Trophoblast cell (in vitro differentiated cells and primary cell): ENCODE results near the gene BAX.

ENCODE experiments used
- DNase-seq, 2 donors: peaks; one replicate each; pipeline ENCODE4 v3.0.0-alpha.2; 2016
- H2AFZ ChIP-seq: 2 replicates; pipeline ENCODE4 v1.6.1; 2013; ENCODE audit warnings: low read length, moderate library complexity, mild to moderate bottlenecking; ENCODE audit not compliant: insufficient read depth, poor library complexity
- H2AK5ac ChIP-seq: 2 replicates; pipeline ENCODE4 v1.6.1; 2013; ENCODE audit warnings: mild to moderate bottlenecking, low read length
- H2BK120ac ChIP-seq: 2 replicates; pipeline ENCODE4 v1.6.1; 2013; ENCODE audit warnings: low read length, mild to moderate bottlenecking, moderate library complexity; ENCODE audit not compliant: insufficient read depth, poor library complexity
- H2BK12ac ChIP-seq: 2 replicates; pipeline ENCODE4 v1.6.1; 2013; ENCODE audit warnings: mild to moderate bottlenecking, low read length, moderate library complexity
- H2BK5ac ChIP-seq: 2 replicates; pipeline ENCODE4 v1.6.1; 2013; ENCODE audit warnings: low read length, low read depth, moderate library complexity, mild to moderate bottlenecking; ENCODE audit not compliant: poor library complexity
- H3K14ac ChIP-seq: 2 replicates; pipeline ENCODE4 v1.6.1; 2013; ENCODE audit warnings: mild to moderate bottlenecking, low read length
- H3K18ac ChIP-seq: 2 replicates; pipeline ENCODE4 v1.6.1; 2013; ENCODE audit warnings: mild to moderate bottlenecking, low read length
- H3K23ac ChIP-seq: 2 replicates; pipeline ENCODE4 v1.6.1; 2013; ENCODE audit warnings: low read length
- H3K27ac ChIP-seq: 2 replicates; pipeline ENCODE4 v1.5.1; 2013; ENCODE audit warnings: low read depth, mild to moderate bottlenecking, inconsistent platforms, low read length, moderate library complexity
- H3K27me3 ChIP-seq: 2 replicates; pipeline ENCODE4 v1.6.1; 2013; ENCODE audit warnings: inconsistent platforms, mild to moderate bottlenecking, low read length, moderate library complexity; ENCODE audit not compliant: insufficient read depth
- H3K36me3 ChIP-seq, 2 experiments: 1 replicate in 1 of 2; 2 replicates in 1 of 2; pipeline ENCODE4 v1.6.1; 2013; ENCODE audit warnings: low read length in 2 of 2, mild to moderate bottlenecking in 2 of 2, moderate library complexity in 1 of 2; ENCODE audit not compliant: insufficient read depth in 2 of 2, control insufficient read depth in 1 of 2
- H3K4ac ChIP-seq: 2 replicates; pipeline ENCODE4 v1.6.1; 2013; ENCODE audit warnings: low read depth, mild to moderate bottlenecking, low read length, moderate library complexity
- H3K4me1 ChIP-seq, 2 experiments: 1 replicate in 1 of 2; 2 replicates in 1 of 2; pipeline ENCODE4 v1.6.1; 2013; ENCODE audit warnings: low read length in 2 of 2, mild to moderate bottlenecking in 2 of 2, moderate library complexity in 1 of 2; ENCODE audit not compliant: insufficient read depth in 2 of 2, control insufficient read depth in 1 of 2
- H3K4me2 ChIP-seq: 2 replicates; pipeline ENCODE4 v1.6.1; 2013; ENCODE audit warnings: inconsistent platforms, mild to moderate bottlenecking, low read length, moderate library complexity
- H3K4me3 ChIP-seq: 2 replicates; pipeline ENCODE4 v1.5.1; 2013; ENCODE audit warnings: mild to moderate bottlenecking, low read depth, low read length, inconsistent platforms
- H3K79me1 ChIP-seq: one replicate; pipeline ENCODE4 v1.6.1; 2013; ENCODE audit warnings: low read length
- H3K79me2 ChIP-seq: 2 replicates; pipeline ENCODE4 v1.6.1; 2013; ENCODE audit warnings: low read length, mild to moderate bottlenecking; ENCODE audit not compliant: control insufficient read depth, insufficient read depth, poor library complexity
- H3K9ac ChIP-seq: 2 replicates; pipeline ENCODE4 v1.6.1; 2013; ENCODE audit warnings: mild to moderate bottlenecking, low read length
- H3K9me3 ChIP-seq: 2 replicates; pipeline ENCODE4 v1.6.1; 2013; ENCODE audit warnings: low read depth, mild to moderate bottlenecking, control low read depth, inconsistent platforms, low read length; ENCODE audit not compliant: insufficient read depth
- H4K12ac ChIP-seq: 2 replicates; pipeline ENCODE4 v1.6.1; 2013; ENCODE audit warnings: low read depth, mild to moderate bottlenecking, low read length, moderate library complexity
- H4K8ac ChIP-seq: 2 replicates; pipeline ENCODE4 v1.6.1; 2013; ENCODE audit warnings: low read depth, mild to moderate bottlenecking, low read length, moderate library complexity
- H4K91ac ChIP-seq: one replicate; pipeline ENCODE4 v1.6.1; 2013; ENCODE audit warnings: low read depth, mild to moderate bottlenecking, low read length, moderate library complexity
- WGBS: extraction: QIAGEN DNeasy Blood & Tissue Kit; methylation state at CpG from one replicate; pipeline ENCODE4 v1.1.7; 2013; ENCODE audit warnings: missing lambda C conversion rate; ENCODE audit not compliant: insufficient read length, insufficient coverage; ENCODE audit errors: extremely low coverage; 5-methylcytosine and 5-hydroxymethylcytosine counted together

The BAX gene

GRCh38 chr19:48999481-49000325 is 45.0 kb downstream of the BAX start:
- Histone ChIP-seq H3K79me1 (no peaks in the 10 kb centered on the region), H3K9ac (no peak overlapping the region), H3K27me3 (no peaks in the 10 kb centered on the region), H4K12ac (no peak overlapping the region), H3K23ac (no peak overlapping the region), H3K27ac (no peak overlapping the region), H4K8ac (no peak overlapping the region), H4K91ac (no peak overlapping the region), H3K4me2 (no peak overlapping the region), H3K14ac (no peak overlapping the region), H3K18ac (no peak overlapping the region), H3K4me3 (no peak overlapping the region), H3K4ac (no peak overlapping the region), H2BK5ac (no peak overlapping the region), H3K79me2 (no peaks in the 10 kb centered on the region), H2AK5ac (no peak overlapping the region), H2BK12ac (no peak overlapping the region), H3K36me3 (peaks cover 18 to 19% of the 10 kb centered on the region in 2 experiments), H3K9me3 (no peaks in the 10 kb centered on the region), H2BK120ac (no peak overlapping the region), H3K4me1 (no peaks in the 10 kb centered on the region), H2AFZ (no peak overlapping the region)
- WGBS = no CpG with 5 or more reads among the region's 16 CpGs
- DNase-seq = peak; percentile 74 to 85

GRCh38 chr19:49004133-49004532 is 49.5 kb downstream of the BAX start:
- Histone ChIP-seq H3K36me3 (peaks cover 37 to 42% of the 10 kb centered on the region in 2 experiments), H3K79me2 (no peaks in the 10 kb centered on the region)
- no CpG with 5 or more reads among the region's 15 CpGs for WGBS

GRCh38 chr19:49004964-49005614 is 50.4 kb downstream of the BAX start:
- peaks cover 42 to 50% of the 10 kb centered on the region in 2 experiments for H3K36me3 ChIP-seq
- no peak overlapping the region for H2BK12ac ChIP-seq
- no peaks in the 10 kb centered on the region for H3K79me2 ChIP-seq
- WGBS = no CpG with 5 or more reads among the region's 7 CpGs
- no peak overlapping the region for H2BK120ac ChIP-seq
- H3K18ac ChIP-seq = no peak overlapping the region
- H3K27ac ChIP-seq = no peak overlapping the region
- no peak overlapping the region for H2AFZ ChIP-seq
- no peak overlapping the region for H3K4me3 ChIP-seq
- H3K4me2 ChIP-seq = no peak overlapping the region
- H3K9me3 ChIP-seq = no peaks in the 10 kb centered on the region
- no peak overlapping the region for H4K8ac ChIP-seq
- no peak overlapping the region for H4K91ac ChIP-seq
- H4K12ac ChIP-seq = no peak overlapping the region
- DNase-seq = no peak
- no peak overlapping the region for H3K14ac ChIP-seq
- no peak overlapping the region for H2BK5ac ChIP-seq
- no peak overlapping the region for H3K9ac ChIP-seq
- no peaks in the 10 kb centered on the region for H3K79me1 ChIP-seq
- no peak overlapping the region for H3K4ac ChIP-seq
- no peak overlapping the region for H3K23ac ChIP-seq
- H3K27me3 ChIP-seq = no peaks in the 10 kb centered on the region
- H3K4me1 ChIP-seq = no peaks in the 10 kb centered on the region
- no peak overlapping the region for H2AK5ac ChIP-seq

More at GRCh38 chr19:49004133-49004532, 49.5 kb downstream of the BAX start:
- H3K27ac ChIP-seq = no peak overlapping the region
- H3K4me3 ChIP-seq = no peak overlapping the region
- no peaks in the 10 kb centered on the region for H3K27me3 ChIP-seq
- no peak overlapping the region for H4K12ac ChIP-seq
- no peaks in the 10 kb centered on the region for H3K79me1 ChIP-seq
- H3K9me3 ChIP-seq = no peaks in the 10 kb centered on the region
- H3K14ac ChIP-seq = no peak overlapping the region
- no peak overlapping the region for H3K9ac ChIP-seq
- H4K8ac ChIP-seq = no peak overlapping the region
- H2BK120ac ChIP-seq = no peak overlapping the region
- H3K4me2 ChIP-seq = no peak overlapping the region
- H4K91ac ChIP-seq = no peak overlapping the region
- H3K23ac ChIP-seq = no peak overlapping the region
- H2BK12ac ChIP-seq = no peak overlapping the region
- no peak overlapping the region for H3K18ac ChIP-seq
- H2AFZ ChIP-seq = no peak overlapping the region
- DNase-seq = no peak
- H2AK5ac ChIP-seq = no peak overlapping the region
- no peak overlapping the region for H2BK5ac ChIP-seq
- H3K4me1 ChIP-seq = no peaks in the 10 kb centered on the region
- no peak overlapping the region for H3K4ac ChIP-seq

- Histone ChIP-seq H3K4ac (no peak overlapping the region), H3K27ac (no peak overlapping the region), H2AK5ac (no peak overlapping the region), H3K79me2 (no peaks in the 10 kb centered on the region), H4K8ac (no peak overlapping the region), H3K27me3 (no peaks in the 10 kb centered on the region), H4K12ac (no peak overlapping the region), H2BK12ac (no peak overlapping the region), H3K9ac (no peak overlapping the region), H2AFZ (no peak overlapping the region), H3K36me3 (peaks cover 59 to 65% of the 10 kb centered on the region in 2 experiments), H3K23ac (no peak overlapping the region), H4K91ac (no peak overlapping the region), H2BK120ac (no peak overlapping the region), H3K9me3 (peaks cover 2% of the 10 kb centered on the region), H3K4me2 (no peak overlapping the region), H3K4me3 (no peak overlapping the region), H3K18ac (no peak overlapping the region), H2BK5ac (no peak overlapping the region), H3K4me1 (no peaks in the 10 kb centered on the region), H3K14ac (no peak overlapping the region), H3K79me1 (peaks cover 2% of the 10 kb centered on the region)
- WGBS = no CpG with 5 or more reads among the region's 22 CpGs
- no peak for DNase-seq
Measured at GRCh38 chr19:49006905-49007304, 52.2 kb downstream of the BAX start.
